Measurements from ENCODE around the gene FRAT2.
A peak's percentile ranks its signal among the peaks of the same experiment; 100 is the strongest.
"Not testable (repeated sequence)": the region's sequence is repeated elsewhere in the genome, so short reads cannot be mapped to it uniquely, and the experiment has no call there.

The FRAT2 gene

DNA sequence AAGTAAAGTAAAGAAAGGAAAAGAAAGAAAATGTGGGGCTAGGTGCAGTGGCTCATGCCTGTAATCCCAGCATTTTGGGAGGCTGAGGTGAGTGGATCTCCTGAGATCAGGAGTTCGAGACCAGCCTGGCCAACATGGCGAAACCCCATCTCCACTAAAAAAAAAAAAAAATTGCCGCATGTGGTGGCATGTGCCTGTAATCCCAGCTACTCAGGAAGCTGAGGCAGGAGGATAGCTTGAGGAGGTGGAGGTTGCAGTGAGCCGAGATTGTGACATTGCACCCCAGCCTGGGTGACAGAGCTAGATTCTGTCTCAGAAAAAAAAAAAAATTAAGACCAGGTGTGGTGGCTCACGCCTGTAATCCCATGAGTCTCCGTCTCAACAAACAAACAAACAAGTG is 9.1 kb upstream of the FRAT2 start:
- H3K27me3 Mint-ChIP-seq; ATAC-seq (replicated peaks); H3K9me3 Mint-ChIP-seq; H3K4me3 Mint-ChIP-seq; H3K4me1 Mint-ChIP-seq (ENCODE audit: low read depth in 2 of 2); H3K36me3 Mint-ChIP-seq (ENCODE audit: insufficient read depth); DNase-seq: not testable (repeated sequence)
- H3K27ac Mint-ChIP-seq, result peak overlapping the region in 1 of 2 donors; percentile 25

DNA sequence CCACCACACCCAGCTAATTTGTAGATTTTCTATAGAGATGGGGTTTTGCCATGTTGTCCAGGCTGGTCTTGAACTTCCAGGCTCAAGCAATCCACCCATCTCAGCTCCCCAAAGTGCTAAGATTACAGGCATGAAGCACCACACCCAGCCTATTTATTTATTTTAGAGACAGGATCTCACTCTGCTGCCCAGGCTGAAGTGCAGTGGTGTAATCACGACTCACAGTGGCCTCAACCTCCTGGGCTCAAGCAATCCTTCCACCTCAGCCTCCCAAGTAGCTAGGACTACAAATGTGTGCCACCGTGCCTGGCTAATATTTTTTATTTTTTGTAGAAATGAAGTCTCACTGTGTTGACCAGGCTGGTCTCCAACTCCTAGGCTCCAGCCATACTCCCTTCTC is 6.9 kb upstream of the FRAT2 start:
- Mint-ChIP-seq H3K4me3 (no peak overlapping the region), H3K36me3 (ENCODE audit: insufficient read depth) (no peaks in the 10 kb centered on the region), H3K4me1 (ENCODE audit: low read depth in 2 of 2) (no peaks in the 10 kb centered on the region), H3K9me3 (no peaks in the 10 kb centered on the region), H3K27ac (no peak overlapping the region), H3K27me3 (no peaks in the 10 kb centered on the region)
- no peak for ATAC-seq (replicated peaks)
- DNase-seq, result no peak

DNA sequence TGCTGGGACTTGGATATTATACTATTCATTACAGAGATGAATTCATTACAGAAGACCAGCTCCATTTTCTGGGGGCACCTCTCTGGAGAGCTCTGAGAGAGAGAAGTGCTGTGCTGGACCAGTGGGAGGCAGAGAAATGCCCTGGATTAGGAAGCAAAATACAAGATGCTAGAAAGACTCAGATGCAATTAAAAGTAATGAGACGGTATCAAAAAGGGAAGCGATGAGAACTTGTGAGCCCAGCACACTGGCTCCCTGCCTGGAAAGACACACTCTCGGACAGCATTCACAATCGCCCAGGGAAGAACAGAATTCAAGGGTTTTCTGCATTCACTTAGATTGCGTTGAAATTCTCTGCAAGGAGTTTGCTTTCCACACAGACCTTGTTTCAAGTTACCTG is 3.5 kb upstream of the FRAT2 start:
- no peaks in the 10 kb centered on the region for H3K27me3 Mint-ChIP-seq
- ATAC-seq (replicated peaks) (no peak), DNase-seq (no peak)
- H3K4me1 Mint-ChIP-seq (ENCODE audit: low read depth in 2 of 2), result peaks cover 6% of the 10 kb centered on the region in 2 donors
- no peaks in the 10 kb centered on the region for H3K9me3 Mint-ChIP-seq
- no peak overlapping the region for H3K27ac Mint-ChIP-seq
- no peak overlapping the region for H3K4me3 Mint-ChIP-seq
- H3K36me3 Mint-ChIP-seq (ENCODE audit: insufficient read depth), result peaks cover 10% of the 10 kb centered on the region

DNA sequence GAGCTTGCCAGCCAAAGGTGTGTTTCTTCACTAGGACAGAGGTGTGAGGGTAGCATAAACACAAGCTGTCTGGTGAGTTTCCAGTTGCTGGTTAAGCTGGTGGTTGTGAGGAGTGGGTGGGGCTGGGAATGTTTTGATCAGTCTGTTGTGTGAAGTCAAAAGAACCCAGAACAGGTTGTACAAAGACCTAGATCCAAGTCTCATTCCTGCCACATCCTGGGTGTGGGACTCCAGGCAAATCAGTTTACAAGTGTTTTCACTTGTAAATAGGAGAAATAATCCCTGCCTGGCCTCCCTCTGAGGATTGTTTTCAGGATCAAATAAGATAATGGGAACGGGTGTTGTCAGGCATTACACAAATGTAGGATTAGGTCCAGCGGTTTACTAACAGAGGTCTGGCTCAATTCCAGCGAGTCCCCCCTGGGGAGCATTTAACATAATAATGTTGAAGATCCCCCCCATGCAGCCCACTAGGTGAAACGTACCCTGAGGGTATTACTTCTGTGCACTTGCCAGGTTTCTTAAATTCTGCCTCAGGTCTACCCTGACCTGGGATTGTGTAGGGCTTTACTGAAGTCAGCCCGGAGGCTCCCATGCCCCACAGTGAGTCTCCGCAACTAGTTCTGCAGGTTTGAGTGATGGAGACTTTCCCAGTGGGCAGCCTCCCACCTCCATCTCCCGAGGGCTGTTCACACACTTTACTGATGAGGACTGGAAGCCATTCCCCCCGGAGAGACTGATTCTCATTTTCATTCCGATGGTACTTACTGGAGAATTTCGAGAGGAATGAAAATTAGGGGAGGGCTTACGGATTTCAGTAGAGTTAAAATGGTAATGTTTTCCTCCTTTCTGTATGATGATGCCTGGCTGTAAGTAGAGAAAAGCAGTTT is 2.7 kb upstream of the FRAT2 start:
- no peak overlapping the region for H3K27ac Mint-ChIP-seq
- peaks cover 14 to 15% of the 10 kb centered on the region in 2 donors for H3K4me1 Mint-ChIP-seq (ENCODE audit: low read depth in 2 of 2)
- no peak for ATAC-seq (replicated peaks)

DNA sequence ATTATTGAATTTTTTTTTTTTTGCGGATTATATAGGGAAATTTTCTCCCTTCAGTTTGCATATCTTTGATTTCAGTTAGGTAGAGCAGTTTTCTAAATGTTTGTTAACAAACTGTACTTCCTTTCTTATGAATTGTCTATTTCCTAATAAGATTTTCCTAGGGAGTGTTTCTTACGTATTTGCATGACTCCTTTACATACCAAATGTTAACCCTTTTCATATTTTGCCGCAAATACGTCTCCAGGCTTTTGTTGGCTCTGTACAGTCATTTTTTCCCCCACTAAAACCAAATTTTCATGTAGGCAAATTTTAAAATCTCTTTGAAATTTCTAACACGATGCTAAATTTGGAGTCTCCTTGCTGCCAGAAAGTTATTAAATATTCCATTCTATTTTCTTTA is 1.9 kb upstream of the FRAT2 start:
- Mint-ChIP-seq H3K36me3 (ENCODE audit: insufficient read depth) (peaks cover 12% of the 10 kb centered on the region), H3K4me1 (ENCODE audit: low read depth in 2 of 2) (peaks cover 16 to 19% of the 10 kb centered on the region in 2 donors)

More for the DNA sequence above, 2.7 kb upstream of the FRAT2 start:
- no peak for DNase-seq
- Mint-ChIP-seq H3K4me3 (no peak overlapping the region), H3K36me3 (ENCODE audit: insufficient read depth) (peaks cover 10% of the 10 kb centered on the region), H3K9me3 (no peaks in the 10 kb centered on the region), H3K27me3 (no peaks in the 10 kb centered on the region)

DNA sequence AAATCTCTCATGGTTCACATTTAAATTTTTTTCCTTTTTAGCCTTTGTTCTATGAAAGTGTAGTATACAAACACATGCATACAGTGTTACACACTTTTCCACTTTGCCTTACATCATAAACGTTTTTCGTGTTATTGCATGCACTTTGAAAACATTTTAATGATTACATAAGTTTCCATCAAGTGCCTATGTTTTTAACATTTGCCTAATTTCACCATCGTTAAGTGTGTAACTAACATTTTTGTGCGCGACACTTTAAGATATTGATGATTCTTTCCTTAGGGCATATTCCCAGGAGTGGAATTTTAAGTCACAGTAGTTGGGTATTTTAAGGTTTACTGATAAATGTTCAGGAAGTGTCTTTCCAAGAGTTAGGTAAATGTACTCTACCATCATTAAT is 1.5 kb upstream of the FRAT2 start:
- peaks cover 21 to 24% of the 10 kb centered on the region in 2 donors for H3K4me1 Mint-ChIP-seq (ENCODE audit: low read depth in 2 of 2)
- ATAC-seq (replicated peaks), result no peak
- H3K4me3 Mint-ChIP-seq, result peak overlapping the region; percentile 67 to 68
- H3K9me3 Mint-ChIP-seq, result no peaks in the 10 kb centered on the region
- peaks cover 16% of the 10 kb centered on the region for H3K36me3 Mint-ChIP-seq (ENCODE audit: insufficient read depth)
- no peak for DNase-seq
- H3K27ac Mint-ChIP-seq, result peak overlapping the region; percentile 87 to 88
- H3K27me3 Mint-ChIP-seq, result no peaks in the 10 kb centered on the region

More for the DNA sequence above, 1.9 kb upstream of the FRAT2 start:
- ATAC-seq (replicated peaks) (no peak), DNase-seq (no peak)
- H3K27me3 Mint-ChIP-seq, result no peaks in the 10 kb centered on the region
- no peaks in the 10 kb centered on the region for H3K9me3 Mint-ChIP-seq
- no peak overlapping the region for H3K4me3 Mint-ChIP-seq
- H3K27ac Mint-ChIP-seq, result no peak overlapping the region

DNA sequence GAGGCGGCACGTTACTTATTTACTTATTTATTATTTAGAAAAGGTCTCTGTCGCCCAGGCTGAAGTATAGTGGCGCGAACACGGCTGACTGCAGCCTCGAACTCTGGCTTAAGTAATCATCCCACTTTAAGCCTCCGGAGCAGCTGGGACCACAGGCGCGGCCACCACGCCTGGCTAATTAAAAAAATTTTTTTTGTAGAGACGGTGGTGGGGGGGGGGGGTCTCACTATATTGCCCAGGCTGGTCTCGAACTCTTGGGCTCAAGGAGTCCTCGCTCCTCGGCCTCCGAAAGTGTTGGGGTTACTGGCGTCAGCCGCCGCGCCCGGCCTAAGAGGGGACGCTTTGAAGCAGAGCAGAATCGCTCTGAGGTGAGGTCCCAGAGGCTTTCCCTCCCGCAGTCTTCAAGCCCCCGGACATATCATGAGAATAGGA is 675 bp upstream of the FRAT2 start:
- no peaks in the 10 kb centered on the region for H3K27me3 Mint-ChIP-seq
- H3K4me1 Mint-ChIP-seq (ENCODE audit: low read depth in 2 of 2), result peaks cover 23 to 27% of the 10 kb centered on the region in 2 donors
- no peaks in the 10 kb centered on the region for H3K9me3 Mint-ChIP-seq
- no peak for DNase-seq
- H3K27ac Mint-ChIP-seq, result peak overlapping the region; percentile 87 to 88
- peaks cover 22% of the 10 kb centered on the region for H3K36me3 Mint-ChIP-seq (ENCODE audit: insufficient read depth)
- H3K4me3 Mint-ChIP-seq, result peak overlapping the region; percentile 67 to 68
- peak; percentile 4 for ATAC-seq (replicated peaks)

DNA sequence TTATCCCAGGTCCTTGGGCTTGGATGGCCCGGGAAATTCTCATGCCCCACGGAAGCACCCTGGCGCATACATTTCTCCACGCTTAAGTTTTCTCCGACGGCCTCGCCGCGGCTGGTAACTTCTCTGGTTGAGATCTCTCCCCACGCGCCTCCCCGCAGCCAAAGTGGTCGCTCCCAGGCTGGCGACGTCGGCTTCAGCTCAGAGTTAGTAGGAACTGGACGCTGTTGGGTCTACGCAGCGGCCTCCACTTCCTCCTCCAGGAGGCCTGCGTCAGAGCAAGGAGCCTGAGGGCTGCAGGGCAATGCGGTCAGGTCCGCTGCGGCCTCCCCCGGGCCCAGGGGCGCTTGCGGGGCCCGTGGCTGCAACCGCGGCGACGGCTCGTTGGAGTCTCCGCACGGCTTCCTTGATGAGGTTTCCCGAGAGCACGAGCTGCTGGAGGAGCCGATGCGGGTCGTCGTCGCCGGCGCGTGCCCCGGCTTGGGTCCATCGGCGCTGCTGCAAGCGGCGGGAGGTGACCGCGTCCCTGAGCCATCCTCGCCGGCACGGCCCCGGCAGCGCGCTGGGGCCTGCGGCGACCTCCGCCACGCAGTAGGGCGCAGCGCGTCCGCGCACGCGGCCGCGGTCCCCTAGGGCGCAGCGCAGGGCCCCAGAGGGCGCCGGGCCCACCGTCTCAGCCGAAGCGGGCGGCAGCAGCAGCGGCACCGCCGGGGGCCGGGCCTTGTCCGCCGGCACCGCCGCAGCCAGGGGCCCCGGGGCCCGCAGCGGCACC is 744 bp downstream of the FRAT2 start:
- peak overlapping the region; percentile 89 to 93 for H3K4me3 Mint-ChIP-seq
- H3K9me3 Mint-ChIP-seq, result no peaks in the 10 kb centered on the region
- H3K27me3 Mint-ChIP-seq, result no peaks in the 10 kb centered on the region
- ATAC-seq (replicated peaks), result peak; percentile 39
- peaks cover 27 to 32% of the 10 kb centered on the region in 2 donors for H3K4me1 Mint-ChIP-seq (ENCODE audit: low read depth in 2 of 2)
- peak overlapping the region; percentile 87 to 90 for H3K27ac Mint-ChIP-seq
- H3K36me3 Mint-ChIP-seq (ENCODE audit: insufficient read depth), result peaks cover 34% of the 10 kb centered on the region
- peak in 2 of 3 experiments; percentile 19 to 20 for DNase-seq

DNA sequence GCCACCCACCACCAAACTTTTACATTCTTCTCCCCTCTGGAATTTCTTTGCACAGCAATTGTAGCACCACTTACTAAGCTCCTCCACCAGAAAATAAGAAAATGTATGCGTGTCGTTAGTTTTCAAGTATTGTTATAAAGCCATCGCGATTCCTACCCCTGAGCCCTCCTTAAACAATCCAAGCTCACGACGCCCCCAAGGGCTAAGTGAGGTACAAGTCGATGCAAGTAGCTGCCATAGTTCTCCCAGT is 1.3 kb downstream of the FRAT2 start:
- Mint-ChIP-seq H3K9me3 (no peaks in the 10 kb centered on the region), H3K4me3 (peak overlapping the region; percentile 89 to 93), H3K4me1 (ENCODE audit: low read depth in 2 of 2) (peaks cover 28 to 35% of the 10 kb centered on the region in 2 donors), H3K27ac (peak overlapping the region; percentile 80 to 90), H3K27me3 (no peaks in the 10 kb centered on the region), H3K36me3 (ENCODE audit: insufficient read depth) (peaks cover 36% of the 10 kb centered on the region)
- no peak for ATAC-seq (replicated peaks)
- no peak for DNase-seq

DNA sequence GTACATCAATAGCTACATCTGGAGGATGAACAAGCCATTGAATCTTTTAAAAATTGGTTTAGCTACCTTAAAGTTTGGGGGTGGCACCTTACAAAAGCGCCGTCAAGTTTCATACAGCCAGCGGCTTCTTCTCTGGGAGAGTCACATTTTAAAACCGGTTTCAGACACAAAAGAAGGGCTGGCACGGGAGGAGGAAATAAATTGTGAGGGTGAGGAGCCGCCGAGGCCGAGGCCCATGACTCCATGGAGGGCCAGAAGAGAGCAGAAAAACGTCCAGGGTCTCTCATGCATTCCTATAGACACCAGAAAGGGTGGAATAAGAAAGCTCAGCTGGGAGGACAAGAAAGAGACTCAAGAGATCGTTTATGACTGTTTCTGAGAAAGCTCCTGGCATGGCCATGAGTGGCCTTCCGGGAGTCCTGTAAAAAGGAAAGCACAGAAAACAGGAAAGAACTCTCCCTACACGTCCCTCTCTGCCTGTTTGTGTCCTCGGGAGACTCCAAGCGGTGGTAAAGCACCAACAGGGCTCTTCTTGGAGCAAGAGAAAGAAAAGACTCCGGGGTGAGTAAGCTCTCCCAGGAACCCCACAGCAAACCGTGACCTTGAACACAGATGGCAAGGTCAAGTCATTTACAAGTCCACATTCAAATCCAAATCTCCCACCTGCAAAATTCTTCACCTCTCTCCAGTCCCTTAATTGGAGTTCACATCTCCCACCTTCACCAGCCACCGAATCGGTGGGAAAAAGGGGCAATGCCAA is 1.8 kb downstream of the FRAT2 start:
- Mint-ChIP-seq H3K9me3 (no peaks in the 10 kb centered on the region), H3K27ac (peak overlapping the region; percentile 80 to 90), H3K4me3 (peak overlapping the region; percentile 89 to 93), H3K27me3 (no peaks in the 10 kb centered on the region), H3K36me3 (ENCODE audit: insufficient read depth) (peaks cover 41% of the 10 kb centered on the region), H3K4me1 (ENCODE audit: low read depth in 2 of 2) (peaks cover 31 to 40% of the 10 kb centered on the region in 2 donors)
- DNase-seq (no peak), ATAC-seq (replicated peaks) (no peak)

DNA sequence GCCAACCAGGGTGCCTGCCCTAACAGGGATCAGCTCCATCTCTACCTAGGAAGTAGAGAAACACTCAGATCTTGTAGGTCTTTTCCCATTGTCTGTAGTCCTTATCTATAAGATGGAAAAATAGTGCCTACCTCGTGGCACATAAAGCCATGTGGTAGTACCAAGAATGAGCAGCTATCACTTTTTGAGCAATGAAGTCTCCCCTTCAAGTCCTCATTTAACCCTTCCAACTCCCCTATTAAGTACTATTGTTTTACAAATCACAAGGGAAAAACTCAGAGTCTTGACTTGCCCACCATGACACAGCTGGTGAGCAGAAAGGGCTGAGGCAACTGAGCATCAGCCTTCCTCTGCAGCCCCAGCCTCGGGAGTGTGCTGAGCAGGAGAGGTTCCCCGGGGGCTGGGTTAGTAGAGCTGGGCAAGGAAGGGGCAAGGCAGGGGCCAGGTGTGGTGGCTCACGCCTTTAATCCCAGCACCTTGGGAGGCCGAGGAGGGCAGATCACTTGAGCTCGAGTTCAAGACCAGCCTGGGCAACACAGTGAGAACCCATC is 3.3 kb downstream of the FRAT2 start:
- H3K4me1 Mint-ChIP-seq (ENCODE audit: low read depth in 2 of 2), result peaks cover 32 to 45% of the 10 kb centered on the region in 2 donors
- DNase-seq, result no peak
- H3K9me3 Mint-ChIP-seq, result no peaks in the 10 kb centered on the region
- no peak for ATAC-seq (replicated peaks)
- H3K27ac Mint-ChIP-seq, result peak overlapping the region in 1 of 2 donors; percentile 15
- H3K27me3 Mint-ChIP-seq, result no peaks in the 10 kb centered on the region
- peak overlapping the region; percentile 89 to 93 for H3K4me3 Mint-ChIP-seq
- peaks cover 41% of the 10 kb centered on the region for H3K36me3 Mint-ChIP-seq (ENCODE audit: insufficient read depth)

DNA sequence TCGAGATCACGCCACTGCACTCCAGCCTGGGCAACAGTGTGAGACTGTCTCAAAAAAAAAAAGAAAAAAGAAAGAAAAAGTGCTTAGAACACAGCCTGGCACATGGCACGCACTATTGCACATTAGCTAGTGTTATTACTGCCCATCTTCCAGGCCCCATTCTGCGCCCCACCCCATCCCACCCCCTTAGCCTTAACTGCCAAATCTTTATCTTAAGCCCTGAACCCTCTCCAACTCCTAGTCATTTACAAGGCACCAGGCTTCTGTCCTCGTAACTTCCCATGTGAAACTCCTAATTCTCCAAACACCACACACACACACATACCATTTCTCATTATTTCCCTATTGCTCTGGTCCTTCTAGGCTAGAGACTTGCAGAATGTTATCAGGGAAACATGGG is 4.8 kb downstream of the FRAT2 start:
- DNase-seq (no peak), ATAC-seq (replicated peaks) (no peak)
- Mint-ChIP-seq H3K27ac (peak overlapping the region in 1 of 2 donors; percentile 3), H3K9me3 (no peaks in the 10 kb centered on the region), H3K27me3 (no peaks in the 10 kb centered on the region), H3K4me1 (ENCODE audit: low read depth in 2 of 2) (peaks cover 32 to 45% of the 10 kb centered on the region in 2 donors), H3K36me3 (ENCODE audit: insufficient read depth) (peaks cover 32% of the 10 kb centered on the region), H3K4me3 (no peak overlapping the region)

Data from effector memory CD8-positive, alpha-beta T cell (primary cell).